ENCODE measurements around the gene ECM2.

DNA sequence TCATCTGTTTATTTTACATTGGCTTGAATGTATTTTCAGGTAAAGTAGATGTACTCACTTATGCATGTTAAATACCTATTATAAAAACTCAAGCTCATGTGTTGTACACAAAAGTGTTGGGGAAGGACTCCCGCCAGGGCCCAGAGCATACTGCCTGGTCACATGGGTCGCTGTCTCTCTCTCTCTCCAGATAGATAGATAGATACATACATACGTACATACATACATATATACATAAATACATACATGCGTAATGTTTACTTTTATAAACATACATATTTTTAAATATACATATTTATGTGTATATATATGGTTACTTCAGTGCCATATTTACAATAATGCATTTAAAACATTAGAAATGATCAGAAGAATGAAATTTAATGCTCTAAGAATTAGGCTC, 78.2 kb downstream of the ECM2 start:
- TF ChIP-seq, protein P1, sequence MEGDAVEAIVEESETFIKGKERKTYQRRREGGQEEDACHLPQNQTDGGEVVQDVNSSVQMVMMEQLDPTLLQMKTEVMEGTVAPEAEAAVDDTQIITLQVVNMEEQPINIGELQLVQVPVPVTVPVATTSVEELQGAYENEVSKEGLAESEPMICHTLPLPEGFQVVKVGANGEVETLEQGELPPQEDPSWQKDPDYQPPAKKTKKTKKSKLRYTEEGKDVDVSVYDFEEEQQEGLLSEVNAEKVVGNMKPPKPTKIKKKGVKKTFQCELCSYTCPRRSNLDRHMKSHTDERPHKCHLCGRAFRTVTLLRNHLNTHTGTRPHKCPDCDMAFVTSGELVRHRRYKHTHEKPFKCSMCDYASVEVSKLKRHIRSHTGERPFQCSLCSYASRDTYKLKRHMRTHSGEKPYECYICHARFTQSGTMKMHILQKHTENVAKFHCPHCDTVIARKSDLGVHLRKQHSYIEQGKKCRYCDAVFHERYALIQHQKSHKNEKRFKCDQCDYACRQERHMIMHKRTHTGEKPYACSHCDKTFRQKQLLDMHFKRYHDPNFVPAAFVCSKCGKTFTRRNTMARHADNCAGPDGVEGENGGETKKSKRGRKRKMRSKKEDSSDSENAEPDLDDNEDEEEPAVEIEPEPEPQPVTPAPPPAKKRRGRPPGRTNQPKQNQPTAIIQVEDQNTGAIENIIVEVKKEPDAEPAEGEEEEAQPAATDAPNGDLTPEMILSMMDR (conservative IDR thresholded peaks at IDR 0.05 in 1 of 2, IDR thresholded peaks at IDR 0.05 in 1 of 2; ENCODE audit: low read depth in 1 of 2, low read length in 2 of 2) = no peak
- no peak for TF ChIP-seq EZH2 (IDR thresholded peaks at IDR 0.05; ENCODE audit: low read length, missing control alignments)
